Breast epithelium (tissue), 4 donors: ENCODE results near the gene DDX49. TPM values are rescaled to one million over a fixed set of nuclear protein-coding genes. Genes with fewer than 3 reads are reported as not detected.

Experiments
- DNase-seq, 2 donors: peaks; one replicate each; pipeline ENCODE4 v3.0.0-alpha.2; 2019; ENCODE audit warnings: low spot score in 2 of 2
- H3K27ac ChIP-seq, 2 donors: fragments of 200-600 bp; sonication (generic) in 1 of 2; one replicate each; pipeline ENCODE4 v1.5.1; 2016 to 2019; ENCODE audit warnings: mild to moderate bottlenecking in 1 of 2
- H3K27me3 ChIP-seq, 2 donors: fragments of 200-600 bp; sonication (generic) in 1 of 2; one replicate each; pipeline versions ENCODE4 v1.5.1 to v1.6.0; 2017 to 2019; ENCODE audit warnings: control low read depth in 1 of 2, mild to moderate bottlenecking in 1 of 2
- H3K36me3 ChIP-seq: fragments of 200-600 bp; one replicate; pipeline ENCODE4 v1.5.1; 2019
- H3K4me1 ChIP-seq, 2 donors: fragments of 200-600 bp; sonication (generic); one replicate each; pipeline ENCODE4 v1.5.1; 2016 to 2019; ENCODE audit warnings: control low read depth in 1 of 2
- H3K4me3 ChIP-seq, 3 donors: fragments of 200-600 bp; sonication (generic); 1 replicate in 2 of 3; 2 replicates in 1 of 3; pipeline ENCODE4 v1.5.1; 2016 to 2019; ENCODE audit warnings: mild to moderate bottlenecking in 3 of 3, moderate library complexity in 2 of 3
- H3K9me3 ChIP-seq, 2 donors: fragments of 200-600 bp; sonication (generic) in 1 of 2; one replicate each; pipeline ENCODE4 v1.5.1; 2016 to 2019; ENCODE audit warnings: control low read depth in 1 of 2
- POLR2A ChIP-seq: fragments of 450-650 bp; IDR thresholded peaks from one replicate; pipeline ENCODE4 v1.6.1; 2016; ENCODE audit warnings: antibody characterized with exemption, mild to moderate bottlenecking, moderate library complexity
- POLR2AphosphoS5 ChIP-seq, 3 donors: sonication (generic); formaldehyde crosslinking; IDR thresholded peaks; one replicate each; pipeline ENCODE4 v1.6.1; 2017; ENCODE audit warnings: antibody characterized with exemption in 3 of 3
- intact Hi-C: fragments of 100-400 bp; cut with DNase I; formaldehyde crosslinking; loops from one replicate; pipeline ENCODE4 v1.15.1; 2023; ENCODE audit warnings: low total_unique reads
- total RNA-seq, 3 donors: library from RNA; depleted of rRNA; stranded (reverse); fragments of >200 nt; gene quantifications; one replicate each; pipeline ENCODE4 v1.1.0, GENCODE V29; 2016
- TF ChIP-seq, protein P1 (sequence below), 3 donors: fragments of 450-650 bp; IDR thresholded peaks; one replicate each; pipeline ENCODE4 v1.5.1; 2016 to 2017; ENCODE audit warnings: antibody characterized with exemption in 3 of 3, mild to moderate bottlenecking in 3 of 3, moderate library complexity in 3 of 3

Gene DDX49
- total RNA-seq, 3 donors from 2014 or later, result 34.1 to 44.9 (median 40.2) TPM

DNA sequence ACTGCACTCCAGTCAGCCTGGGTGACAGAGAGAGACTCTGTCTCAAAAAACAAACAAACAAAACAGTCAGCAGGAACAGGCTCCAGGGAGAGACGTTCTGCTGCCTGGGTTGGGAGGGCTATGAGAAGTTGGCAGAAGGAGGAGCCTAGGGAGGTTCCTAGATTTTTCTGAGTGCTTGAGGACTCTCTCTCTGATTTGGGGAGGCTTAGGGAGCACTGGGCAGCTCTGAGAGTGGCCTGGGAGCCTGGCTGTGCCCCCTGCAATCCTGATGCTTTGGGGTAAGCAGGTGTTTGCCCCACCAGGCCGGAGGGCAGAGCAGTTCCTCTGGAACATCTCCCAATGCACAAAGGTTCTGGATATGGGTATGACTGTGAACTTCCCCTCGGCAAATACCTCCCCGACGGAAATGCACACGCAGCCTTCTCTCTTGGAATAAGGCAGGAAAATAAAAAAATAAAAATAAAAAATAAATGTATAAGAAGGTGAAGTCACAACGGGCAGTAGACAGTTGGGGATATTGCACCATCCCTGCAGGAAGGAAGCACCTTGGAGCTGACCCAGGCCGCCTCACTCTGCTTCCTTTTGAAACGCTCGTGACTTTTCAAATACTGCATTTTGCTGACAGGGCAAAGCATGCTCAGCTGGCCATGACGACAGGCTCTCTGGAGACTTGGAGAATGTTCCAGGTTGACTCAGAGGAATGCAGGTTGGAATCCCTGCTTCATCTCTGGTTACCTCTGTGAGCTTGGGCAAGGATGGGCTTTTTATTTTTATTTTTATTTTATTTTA lies 48.0 kb downstream of the DDX49 start:
- H3K27me3 ChIP-seq, result no peaks in the 10 kb centered on the region
- peak overlapping the region; percentile 88 to 90 for H3K27ac ChIP-seq
- H3K36me3 ChIP-seq, result no peaks in the 10 kb centered on the region
- DNase-seq, result peak; percentile 79 to 88
- no peaks in the 10 kb centered on the region for H3K9me3 ChIP-seq
- TF ChIP-seq, protein P1, sequence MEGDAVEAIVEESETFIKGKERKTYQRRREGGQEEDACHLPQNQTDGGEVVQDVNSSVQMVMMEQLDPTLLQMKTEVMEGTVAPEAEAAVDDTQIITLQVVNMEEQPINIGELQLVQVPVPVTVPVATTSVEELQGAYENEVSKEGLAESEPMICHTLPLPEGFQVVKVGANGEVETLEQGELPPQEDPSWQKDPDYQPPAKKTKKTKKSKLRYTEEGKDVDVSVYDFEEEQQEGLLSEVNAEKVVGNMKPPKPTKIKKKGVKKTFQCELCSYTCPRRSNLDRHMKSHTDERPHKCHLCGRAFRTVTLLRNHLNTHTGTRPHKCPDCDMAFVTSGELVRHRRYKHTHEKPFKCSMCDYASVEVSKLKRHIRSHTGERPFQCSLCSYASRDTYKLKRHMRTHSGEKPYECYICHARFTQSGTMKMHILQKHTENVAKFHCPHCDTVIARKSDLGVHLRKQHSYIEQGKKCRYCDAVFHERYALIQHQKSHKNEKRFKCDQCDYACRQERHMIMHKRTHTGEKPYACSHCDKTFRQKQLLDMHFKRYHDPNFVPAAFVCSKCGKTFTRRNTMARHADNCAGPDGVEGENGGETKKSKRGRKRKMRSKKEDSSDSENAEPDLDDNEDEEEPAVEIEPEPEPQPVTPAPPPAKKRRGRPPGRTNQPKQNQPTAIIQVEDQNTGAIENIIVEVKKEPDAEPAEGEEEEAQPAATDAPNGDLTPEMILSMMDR (IDR thresholded peaks at IDR 0.05), result no peak
- TF ChIP-seq POLR2AphosphoS5 (IDR thresholded peaks at IDR 0.05), result peak; percentile 48 to 74 (median 66)
- no peak for TF ChIP-seq POLR2A
- H3K4me3 ChIP-seq, result no peak overlapping the region
- H3K4me1 ChIP-seq, result peaks cover 0 to 7% of the 10 kb centered on the region in 2 donors
- intact Hi-C loops, result no loop called here

DNA sequence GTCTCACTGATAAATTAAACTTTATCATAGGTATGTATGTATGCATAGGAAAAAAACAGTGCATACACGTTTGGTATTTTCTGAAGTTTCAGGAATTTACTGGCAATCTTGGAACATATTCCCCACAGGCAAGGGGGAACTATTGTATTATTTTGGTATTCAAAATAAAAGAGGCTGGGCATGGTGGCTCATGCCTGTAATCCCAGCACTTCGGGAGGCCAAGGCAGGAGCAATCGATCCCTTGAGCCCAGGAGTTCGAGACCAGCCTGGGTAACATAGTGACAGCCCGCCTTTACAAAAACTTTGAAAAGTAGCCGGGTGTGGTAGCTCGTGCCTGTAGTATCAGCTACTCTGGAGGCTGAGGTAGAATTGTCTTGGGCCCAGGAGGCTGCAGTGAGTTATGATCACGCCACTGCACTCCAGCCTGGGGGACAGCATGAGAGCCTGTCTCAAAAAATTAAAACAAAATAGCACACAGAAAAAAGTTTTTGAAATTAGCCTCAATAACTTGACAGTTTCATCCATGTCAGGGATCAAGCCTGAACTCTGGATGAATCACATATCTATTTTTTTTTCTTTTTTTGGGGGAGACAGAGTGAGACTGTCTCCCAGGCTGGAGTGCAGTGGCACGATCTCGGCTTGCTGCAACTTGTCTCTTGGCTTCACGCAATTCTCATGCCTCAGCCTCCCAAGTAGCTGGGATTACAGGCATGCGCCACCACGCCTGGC lies 50.6 kb downstream of the DDX49 start:
- no peaks in the 10 kb centered on the region for H3K36me3 ChIP-seq
- peaks cover 0 to 7% of the 10 kb centered on the region in 2 donors for H3K4me1 ChIP-seq

DNA sequence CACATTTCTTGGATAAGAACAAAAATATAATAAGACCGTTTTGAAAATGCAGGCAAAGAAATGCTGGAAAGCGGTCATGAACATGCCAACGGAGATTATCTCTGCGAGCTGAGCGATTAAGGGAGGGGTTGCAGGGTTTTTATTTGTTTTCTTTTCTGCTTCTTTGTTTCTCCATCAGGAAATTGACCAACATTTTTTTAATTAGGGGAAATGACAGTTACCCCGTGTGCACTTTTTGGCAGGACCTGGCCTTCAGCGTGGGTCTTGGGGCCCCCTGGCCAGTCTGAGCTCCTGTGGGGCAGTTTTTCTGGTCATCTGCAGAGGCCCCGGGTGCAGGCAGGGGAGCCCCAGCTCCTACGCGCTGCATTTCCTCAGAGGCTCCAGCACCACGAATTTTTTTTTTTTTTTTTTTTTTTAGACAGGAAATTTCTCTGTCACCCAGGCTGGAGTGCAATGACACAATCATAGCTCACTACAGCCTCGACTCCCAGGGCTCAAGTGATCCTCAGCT lies 52.8 kb downstream of the DDX49 start:
- Histone ChIP-seq H3K4me3 (no peak overlapping the region), H3K36me3 (no peaks in the 10 kb centered on the region), H3K9me3 (no peaks in the 10 kb centered on the region), H3K4me1 (peaks cover 0 to 3% of the 10 kb centered on the region in 2 donors), H3K27me3 (no peaks in the 10 kb centered on the region), H3K27ac (peak overlapping the region in 1 of 2 donors; percentile 46)
- TF ChIP-seq, protein P1 (IDR thresholded peaks at IDR 0.05), result no peak
- TF ChIP-seq POLR2AphosphoS5 (IDR thresholded peaks at IDR 0.05) (no peak), POLR2A (no peak)
- intact Hi-C loops, result no loop called here
- no peak for DNase-seq

More for the DNA sequence above, 50.6 kb downstream of the DDX49 start:
- Histone ChIP-seq H3K4me3 (no peak overlapping the region), H3K9me3 (no peaks in the 10 kb centered on the region), H3K27ac (peak overlapping the region; percentile 87 to 88), H3K27me3 (no peaks in the 10 kb centered on the region)
- no peak for TF ChIP-seq POLR2AphosphoS5 (IDR thresholded peaks at IDR 0.05)
- no peak for TF ChIP-seq POLR2A
- TF ChIP-seq, protein P1 (IDR thresholded peaks at IDR 0.05), result no peak
- DNase-seq, result no peak
- intact Hi-C loops, result no loop called here

DNA sequence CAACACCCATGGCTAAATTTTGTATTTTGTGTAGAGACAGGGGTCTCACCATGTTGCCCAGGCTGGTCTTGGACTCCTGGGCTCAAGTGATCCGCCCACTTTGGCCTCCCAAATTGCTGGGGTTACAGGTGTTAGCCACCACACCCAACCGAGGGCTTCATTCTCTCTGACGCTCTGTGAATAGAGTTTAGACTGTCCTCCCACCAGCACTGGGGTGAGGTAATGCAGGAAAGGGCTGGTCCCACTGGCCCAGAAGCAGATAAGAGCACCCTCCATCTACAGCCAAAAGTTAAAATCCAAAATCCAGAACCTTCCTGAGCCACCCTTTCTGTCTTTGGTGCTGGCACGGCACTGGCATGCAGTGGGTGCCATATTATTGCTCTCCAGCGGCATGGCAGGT lies 53.3 kb downstream of the DDX49 start:
- no peaks in the 10 kb centered on the region for H3K4me1 ChIP-seq
- H3K4me3 ChIP-seq, result no peak overlapping the region
- peak overlapping the region in 1 of 2 donors; percentile 46 for H3K27ac ChIP-seq
- TF ChIP-seq POLR2AphosphoS5 (IDR thresholded peaks at IDR 0.05) (no peak), POLR2A (no peak)
- TF ChIP-seq, protein P1 (IDR thresholded peaks at IDR 0.05), result no peak
- H3K27me3 ChIP-seq, result no peaks in the 10 kb centered on the region
- H3K9me3 ChIP-seq, result no peaks in the 10 kb centered on the region
- no peak for DNase-seq
- intact Hi-C loops, result no loop called here
- no peaks in the 10 kb centered on the region for H3K36me3 ChIP-seq

DNA sequence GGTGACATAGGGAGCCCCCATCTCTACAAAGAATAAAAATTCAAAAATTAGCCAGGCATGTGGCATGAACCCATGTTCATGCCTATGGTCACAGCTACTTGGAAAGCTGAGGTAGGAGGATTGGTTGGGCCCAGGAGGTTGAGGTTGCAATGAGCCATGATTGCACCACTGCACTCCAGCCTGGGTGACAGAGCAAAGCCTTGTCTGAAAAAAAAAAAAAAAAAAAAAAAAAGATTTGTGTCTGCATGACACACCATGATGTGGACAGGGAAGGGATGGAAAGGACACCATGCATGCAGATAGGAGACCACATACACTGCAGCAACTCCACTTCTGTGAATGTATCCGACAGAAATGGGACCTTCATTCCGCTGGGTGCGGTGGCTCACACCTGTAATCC lies 55.5 kb downstream of the DDX49 start:
- Histone ChIP-seq H3K27ac (no peak overlapping the region), H3K9me3 (no peaks in the 10 kb centered on the region), H3K4me3 (no peak overlapping the region), H3K36me3 (no peaks in the 10 kb centered on the region), H3K27me3 (no peaks in the 10 kb centered on the region), H3K4me1 (no peaks in the 10 kb centered on the region)
- no peak for DNase-seq
- TF ChIP-seq POLR2AphosphoS5 (IDR thresholded peaks at IDR 0.05) (no peak), POLR2A (no peak)
- TF ChIP-seq, protein P1 (IDR thresholded peaks at IDR 0.05), result no peak
- intact Hi-C loops, result no loop called here
